GM18507 (cell line): Measurements from ENCODE around the gene SNX13.

Experiments
- DNase-seq: peaks from one replicate; pipeline ENCODE4 v3.0.0; 2011; ENCODE audit warnings: low read depth; ENCODE audit not compliant: insufficient read length; ENCODE audit errors: extremely low spot score
- FAIRE-seq: peaks from 2 replicates; lab custom pipeline; 2011; peaks lifted over from hg19 to GRCh38; lab: Jason Lieb, UNC

SNX13 gene

GRCh38 chr7:17745610-17746009 lies 194.7 kb downstream of the SNX13 start:
- FAIRE-seq = no peak
- DNase-seq = no peak

GRCh38 chr7:17743316-17743715 lies 197.0 kb downstream of the SNX13 start:
- DNase-seq = no peak
- FAIRE-seq = no peak

GRCh38 chr7:17741426-17741825 lies 198.9 kb downstream of the SNX13 start:
- FAIRE-seq (no peak), DNase-seq (no peak)
